SH-SY5Y (cell line): ENCODE data around the gene POLRMT.

ENCODE experiments used
- GATA2 ChIP-seq: IDR thresholded peaks from 2 replicates; pipeline ENCODE4 v1.6.1; 2011; ENCODE audit warnings: mild to moderate bottlenecking, low read depth, low read length
- GATA3 ChIP-seq: IDR thresholded peaks from 2 replicates; pipeline ENCODE4 v1.6.1; 2011; ENCODE audit warnings: low read depth, mild to moderate bottlenecking, low read length, moderate library complexity

GRCh38 chr19:590750-591098 is 42.6 kb downstream of the POLRMT start:
- TF ChIP-seq GATA2, result no peak
- no peak for TF ChIP-seq GATA3
